H1 (cell line): Measurements from ENCODE around the gene PPP3CB. TPM values are rescaled to one million over a fixed set of nuclear protein-coding genes. Genes with fewer than 3 reads are reported as not detected.

ENCODE experiments used
- EZH2 ChIP-seq: fragments of 200-600 bp; sonication (generic); IDR thresholded peaks from 2 replicates; pipeline ENCODE4 v1.7.1; 2012; ENCODE audit warnings: low read depth, mild to moderate bottlenecking, moderate library complexity, low read length, inconsistent platforms; ENCODE audit not compliant: severe bottlenecking
- JUND ChIP-seq: IDR thresholded peaks from 2 replicates; pipeline ENCODE4 v1.6.1; 2011; ENCODE audit warnings: mild to moderate bottlenecking, improper control_type of control experiment, low read length
- KDM5A ChIP-seq: fragments of 200-600 bp; IDR thresholded peaks from 2 replicates; pipeline ENCODE4 v1.7.1; 2012; ENCODE audit warnings: mild to moderate bottlenecking, low read length, inconsistent platforms, mixed read lengths
- MAFK ChIP-seq: IDR thresholded peaks from 2 replicates; pipeline ENCODE4 v1.6.1; 2012; ENCODE audit warnings: low read depth, mild to moderate bottlenecking, improper control_type of control experiment, low read length
- PHF8 ChIP-seq: fragments of 200-600 bp; sonication (generic); conservative IDR thresholded peaks from 2 replicates; pipeline ENCODE4 v1.7.1; 2012; ENCODE audit warnings: low read depth, mild to moderate bottlenecking, inconsistent platforms, low read length, moderate library complexity
- TAF7 ChIP-seq: optimal IDR thresholded peaks from 2 replicates; pipeline ENCODE3; 2011; ENCODE audit warnings: low read depth, mild to moderate bottlenecking, inconsistent platforms, low read length, moderate library complexity, borderline replicate concordance
- polyA plus RNA-seq, 7 experiments: library from polyadenylated mRNA; depleted of rRNA in 3 of 7; stranded (reverse) in 5 of 7; unstranded in 2 of 7; fragments of >200 nt in 5 of 7; fragments of 200-250 nt in 2 of 7; gene quantifications; 1 replicate in 5 of 7; 2 replicates in 1 of 7; 4 replicates in 1 of 7; pipeline versions ENCODE4 v1.2.1 to v1.2.3, GENCODE V29; 2011 to 2013; ENCODE audit warnings: missing spikeins in 2 of 7, mixed read lengths in 2 of 7
- total RNA-seq: library from RNA; stranded (reverse); fragmentation: NEBNext Ultra II Directional; extraction: Animal tissue kit (Norgen Biotek cat#: 25700); gene quantifications from 2 replicates; pipeline ENCODE4 v1.2.1, GENCODE V29; 2021

The PPP3CB gene
- total and polyA plus RNA-seq, 2 of the 8 experiments (the other 6 are each of a cell fraction or from before 2014, with no cell fraction given): 10.5 to 36.3 TPM

DNA sequence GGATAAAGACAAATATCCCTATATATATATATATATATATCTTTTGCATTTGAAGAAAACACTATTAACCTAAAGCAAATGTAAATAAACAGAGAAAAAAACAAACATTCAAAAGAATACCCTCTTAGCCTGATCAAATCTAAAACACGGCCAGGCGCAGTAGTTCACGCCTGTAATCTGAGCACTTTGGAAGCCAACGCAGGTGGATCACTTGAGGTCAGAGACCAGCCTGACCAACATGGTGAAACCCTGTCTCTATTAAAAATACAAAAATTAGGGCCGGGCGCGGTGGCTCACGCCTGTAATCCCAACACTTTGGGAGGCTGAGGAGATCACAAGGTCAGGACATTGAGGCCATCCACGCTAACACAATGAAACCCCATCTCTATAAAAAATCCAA lies 91.1 kb downstream of the PPP3CB start (continued):
- TF ChIP-seq JUND (no peak), TAF7 (no peak), KDM5A (no peak), EZH2 (no peak), MAFK (no peak), PHF8 (no peak)
